Neutrophil (primary cell): Measurements from ENCODE around the gene PLB1.

Source experiments
- H3K27ac ChIP-seq: fragments of 200-600 bp; sonication (generic); 2 replicates; pipeline ENCODE4 v1.5.1; 2016; ENCODE audit warnings: mild to moderate bottlenecking, moderate library complexity
- H3K27me3 ChIP-seq: fragments of 200-600 bp; sonication (generic); 2 replicates; pipeline ENCODE4 v1.6.0; 2016; ENCODE audit warnings: mild to moderate bottlenecking
- H3K36me3 ChIP-seq: fragments of 200-600 bp; sonication (generic); 2 replicates; pipeline ENCODE4 v1.5.1; 2017
- H3K4me1 ChIP-seq, 2 experiments: fragments of 200-600 bp in 1 of 2; sonication (generic) in 1 of 2; 1 replicate in 1 of 2; 2 replicates in 1 of 2; pipeline versions ENCODE4 v1.5.1 to v1.6.1; 2013 to 2016; ENCODE audit warnings: low read depth in 1 of 2, low read length in 1 of 2, mild to moderate bottlenecking in 1 of 2, moderate library complexity in 1 of 2; ENCODE audit not compliant: control insufficient read depth in 1 of 2, insufficient read depth in 1 of 2
- H3K4me3 ChIP-seq, 2 experiments: fragments of 200-600 bp in 1 of 2; sonication (generic) in 1 of 2; 1 replicate in 1 of 2; 2 replicates in 1 of 2; pipeline ENCODE4 v1.5.1; 2013 to 2016; ENCODE audit warnings: low read depth in 1 of 2, low read length in 1 of 2, mild to moderate bottlenecking in 1 of 2, moderate library complexity in 1 of 2
- H3K9me3 ChIP-seq: fragments of 200-600 bp; sonication (generic); 2 replicates; pipeline ENCODE4 v1.5.1; 2016
- TF ChIP-seq, protein P1 (sequence below): fragments of 200-600 bp; sonication (generic); IDR thresholded peaks from 2 replicates; pipeline ENCODE4 v1.5.1; 2016; ENCODE audit warnings: antibody characterized with exemption

PLB1 gene

GRCh38 chr2:28522481-28522880 is 26.6 kb downstream of the PLB1 start:
- Histone ChIP-seq H3K9me3 (no peaks in the 10 kb centered on the region), H3K27me3 (peaks cover under 1% of the 10 kb centered on the region), H3K36me3 (no peaks in the 10 kb centered on the region), H3K4me3 (no peak overlapping the region), H3K27ac (no peak overlapping the region), H3K4me1 (no peaks in the 10 kb centered on the region)
- TF ChIP-seq, protein P1, sequence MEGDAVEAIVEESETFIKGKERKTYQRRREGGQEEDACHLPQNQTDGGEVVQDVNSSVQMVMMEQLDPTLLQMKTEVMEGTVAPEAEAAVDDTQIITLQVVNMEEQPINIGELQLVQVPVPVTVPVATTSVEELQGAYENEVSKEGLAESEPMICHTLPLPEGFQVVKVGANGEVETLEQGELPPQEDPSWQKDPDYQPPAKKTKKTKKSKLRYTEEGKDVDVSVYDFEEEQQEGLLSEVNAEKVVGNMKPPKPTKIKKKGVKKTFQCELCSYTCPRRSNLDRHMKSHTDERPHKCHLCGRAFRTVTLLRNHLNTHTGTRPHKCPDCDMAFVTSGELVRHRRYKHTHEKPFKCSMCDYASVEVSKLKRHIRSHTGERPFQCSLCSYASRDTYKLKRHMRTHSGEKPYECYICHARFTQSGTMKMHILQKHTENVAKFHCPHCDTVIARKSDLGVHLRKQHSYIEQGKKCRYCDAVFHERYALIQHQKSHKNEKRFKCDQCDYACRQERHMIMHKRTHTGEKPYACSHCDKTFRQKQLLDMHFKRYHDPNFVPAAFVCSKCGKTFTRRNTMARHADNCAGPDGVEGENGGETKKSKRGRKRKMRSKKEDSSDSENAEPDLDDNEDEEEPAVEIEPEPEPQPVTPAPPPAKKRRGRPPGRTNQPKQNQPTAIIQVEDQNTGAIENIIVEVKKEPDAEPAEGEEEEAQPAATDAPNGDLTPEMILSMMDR, result no peak

DNA sequence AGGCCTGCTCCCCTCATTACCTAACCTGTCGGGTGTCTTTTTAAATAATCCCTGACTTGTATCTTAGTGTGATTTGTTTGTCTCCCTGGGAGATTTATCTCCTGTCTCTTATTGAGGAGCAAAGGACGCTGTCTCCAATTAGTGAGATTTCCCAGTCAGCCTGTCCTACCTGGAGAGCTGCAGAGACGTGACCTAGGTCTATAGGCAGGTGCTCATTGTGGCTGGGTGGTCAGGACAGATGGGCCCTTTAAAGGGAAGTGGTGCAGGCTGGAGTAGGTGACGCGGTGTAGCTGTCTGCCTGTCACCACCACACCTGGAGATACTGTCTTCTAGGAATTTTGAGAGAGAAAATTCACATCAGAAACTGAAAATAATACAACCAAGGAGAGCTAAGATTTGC is 28.0 kb downstream of the PLB1 start:
- Histone ChIP-seq H3K4me3 (no peak overlapping the region), H3K4me1 (no peaks in the 10 kb centered on the region), H3K36me3 (no peaks in the 10 kb centered on the region), H3K27ac (no peak overlapping the region), H3K27me3 (no peaks in the 10 kb centered on the region), H3K9me3 (no peaks in the 10 kb centered on the region)
- TF ChIP-seq, protein P1, result no peak

GRCh38 chr2:28525481-28525880 is 29.6 kb downstream of the PLB1 start:
- Histone ChIP-seq H3K4me3 (no peak overlapping the region), H3K27ac (no peak overlapping the region), H3K36me3 (no peaks in the 10 kb centered on the region), H3K4me1 (no peaks in the 10 kb centered on the region), H3K27me3 (no peaks in the 10 kb centered on the region), H3K9me3 (no peaks in the 10 kb centered on the region)
- TF ChIP-seq, protein P1, result no peak

DNA sequence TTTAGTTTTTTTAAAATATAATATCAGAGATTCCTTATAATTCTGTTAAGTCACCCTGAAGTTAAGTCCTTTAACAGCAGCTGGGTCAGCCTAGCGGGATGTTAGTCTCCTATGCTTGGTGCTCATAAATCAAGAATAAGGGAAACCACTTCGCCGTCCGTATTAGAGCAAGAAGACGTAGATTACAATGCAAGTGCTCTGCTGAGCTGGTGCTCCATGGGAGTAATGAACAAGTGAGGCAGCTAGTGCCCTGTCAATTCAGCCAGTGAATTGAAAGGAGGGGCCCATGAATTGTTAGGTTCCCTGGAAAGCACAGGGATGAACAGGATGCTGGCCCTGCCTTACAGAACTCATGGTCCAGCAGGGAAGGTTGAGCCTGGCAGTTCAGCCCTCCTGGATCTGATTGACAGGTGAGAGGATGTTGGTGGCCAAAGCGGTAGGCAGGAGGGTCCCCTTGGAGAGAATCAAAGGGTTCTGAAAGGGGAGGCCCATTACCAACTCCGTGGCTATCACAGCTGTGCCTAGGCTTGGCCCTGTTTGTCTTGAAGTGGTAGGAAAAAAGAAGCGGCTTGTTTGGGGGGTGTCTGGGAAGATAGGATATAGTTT is 30.8 kb downstream of the PLB1 start:
- TF ChIP-seq, protein P1, result no peak
- H3K27me3 ChIP-seq, result no peaks in the 10 kb centered on the region
- H3K4me3 ChIP-seq, result no peak overlapping the region
- no peaks in the 10 kb centered on the region for H3K36me3 ChIP-seq
- H3K9me3 ChIP-seq, result no peaks in the 10 kb centered on the region
- H3K4me1 ChIP-seq, result no peaks in the 10 kb centered on the region
- H3K27ac ChIP-seq, result no peak overlapping the region

- Histone ChIP-seq H3K27ac (no peak overlapping the region), H3K36me3 (no peaks in the 10 kb centered on the region), H3K4me3 (no peak overlapping the region), H3K27me3 (no peaks in the 10 kb centered on the region), H3K4me1 (no peaks in the 10 kb centered on the region), H3K9me3 (no peaks in the 10 kb centered on the region)
- TF ChIP-seq, protein P1, result no peak
These were observed 31.3 kb downstream of the PLB1 start for GRCh38 chr2:28527196-28527595.

DNA sequence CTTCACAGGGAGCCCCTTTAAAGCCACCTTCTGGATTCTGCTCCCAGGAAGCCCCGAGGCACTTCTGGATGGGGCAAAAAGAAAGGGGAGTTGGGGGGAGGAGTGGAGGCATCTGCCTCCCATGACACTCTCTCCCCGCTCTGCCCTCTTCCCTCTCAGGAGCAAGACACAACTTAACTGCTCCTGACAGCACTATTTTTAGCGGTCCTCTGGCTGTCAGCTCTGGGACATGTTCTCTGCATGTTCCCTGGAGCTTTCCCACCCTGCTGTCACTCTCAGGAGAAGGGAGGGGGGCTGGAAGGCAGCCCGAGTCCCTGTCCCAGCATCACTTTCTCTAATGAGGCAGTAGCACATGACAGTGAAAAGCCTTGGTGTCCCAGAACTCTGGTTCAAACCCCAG is 32.3 kb downstream of the PLB1 start:
- no peak overlapping the region for H3K27ac ChIP-seq
- H3K36me3 ChIP-seq, result no peaks in the 10 kb centered on the region
- H3K4me3 ChIP-seq, result no peak overlapping the region
- no peaks in the 10 kb centered on the region for H3K9me3 ChIP-seq
- TF ChIP-seq, protein P1, result no peak
- no peaks in the 10 kb centered on the region for H3K4me1 ChIP-seq
- no peaks in the 10 kb centered on the region for H3K27me3 ChIP-seq
